ENCODE measurements around the gene FAM117A. TPM values are rescaled to one million over a fixed set of nuclear protein-coding genes. Genes with fewer than 3 reads are reported as not detected.
A peak's percentile ranks its signal among the peaks of the same experiment; 100 is the strongest.

The FAM117A gene
- total and polyA plus RNA-seq, 3 donors from 2014 or later = 30.2 to 67.3 (median 38.1) TPM

DNA sequence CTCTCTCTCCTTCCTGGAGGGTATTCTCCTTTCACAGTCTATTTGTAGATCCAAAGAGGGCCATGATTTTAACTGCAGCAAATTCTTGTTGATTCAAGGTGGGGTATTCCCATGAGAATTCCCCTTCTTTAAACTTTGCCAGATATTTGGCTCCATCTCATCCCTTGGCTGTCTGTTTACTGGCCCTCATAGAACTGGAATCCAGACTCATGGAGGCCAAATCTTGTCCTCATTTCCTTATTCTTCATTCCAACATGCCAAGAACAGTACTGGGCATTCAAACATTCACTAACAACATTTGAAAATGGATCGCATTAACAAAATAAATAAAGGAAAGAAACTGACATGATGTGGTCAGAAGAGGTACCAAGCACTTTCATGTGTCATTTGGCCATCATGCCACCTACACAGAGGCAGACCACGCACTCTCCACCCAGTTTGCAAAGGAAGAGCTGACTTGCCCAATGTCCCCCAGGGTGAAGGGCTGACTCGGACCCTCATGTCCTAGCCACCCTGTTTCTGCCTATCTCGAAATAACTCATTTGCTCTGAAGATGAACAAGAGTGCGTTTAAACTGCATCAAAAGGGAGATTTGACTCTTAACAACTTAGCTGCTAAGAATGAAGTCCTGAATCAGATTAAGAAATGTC, 33.0 kb downstream of the FAM117A start:
- TF ChIP-seq, protein P1, sequence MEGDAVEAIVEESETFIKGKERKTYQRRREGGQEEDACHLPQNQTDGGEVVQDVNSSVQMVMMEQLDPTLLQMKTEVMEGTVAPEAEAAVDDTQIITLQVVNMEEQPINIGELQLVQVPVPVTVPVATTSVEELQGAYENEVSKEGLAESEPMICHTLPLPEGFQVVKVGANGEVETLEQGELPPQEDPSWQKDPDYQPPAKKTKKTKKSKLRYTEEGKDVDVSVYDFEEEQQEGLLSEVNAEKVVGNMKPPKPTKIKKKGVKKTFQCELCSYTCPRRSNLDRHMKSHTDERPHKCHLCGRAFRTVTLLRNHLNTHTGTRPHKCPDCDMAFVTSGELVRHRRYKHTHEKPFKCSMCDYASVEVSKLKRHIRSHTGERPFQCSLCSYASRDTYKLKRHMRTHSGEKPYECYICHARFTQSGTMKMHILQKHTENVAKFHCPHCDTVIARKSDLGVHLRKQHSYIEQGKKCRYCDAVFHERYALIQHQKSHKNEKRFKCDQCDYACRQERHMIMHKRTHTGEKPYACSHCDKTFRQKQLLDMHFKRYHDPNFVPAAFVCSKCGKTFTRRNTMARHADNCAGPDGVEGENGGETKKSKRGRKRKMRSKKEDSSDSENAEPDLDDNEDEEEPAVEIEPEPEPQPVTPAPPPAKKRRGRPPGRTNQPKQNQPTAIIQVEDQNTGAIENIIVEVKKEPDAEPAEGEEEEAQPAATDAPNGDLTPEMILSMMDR (IDR thresholded peaks at IDR 0.05) = no peak
- TF ChIP-seq POLR2A (IDR thresholded peaks at IDR 0.05) = no peak
- no peak overlapping the region for H3K4me3 ChIP-seq
- no peaks in the 10 kb centered on the region for H3K9me3 ChIP-seq
- no peak overlapping the region for H3K27ac ChIP-seq
- no peak for DNase-seq
- H3K4me1 ChIP-seq = peaks cover 30% of the 10 kb centered on the region
- H3K27me3 ChIP-seq = no peaks in the 10 kb centered on the region
- 64 to 66% methylated on average over 5 of the region's 5 CpGs for WGBS, 2 donors
- no peaks in the 10 kb centered on the region for H3K36me3 ChIP-seq (ENCODE audit: low read depth, missing control alignments)
- intact Hi-C loops (cut with DNase I; ENCODE audit: low total_unique reads) = no loop called here

DNA sequence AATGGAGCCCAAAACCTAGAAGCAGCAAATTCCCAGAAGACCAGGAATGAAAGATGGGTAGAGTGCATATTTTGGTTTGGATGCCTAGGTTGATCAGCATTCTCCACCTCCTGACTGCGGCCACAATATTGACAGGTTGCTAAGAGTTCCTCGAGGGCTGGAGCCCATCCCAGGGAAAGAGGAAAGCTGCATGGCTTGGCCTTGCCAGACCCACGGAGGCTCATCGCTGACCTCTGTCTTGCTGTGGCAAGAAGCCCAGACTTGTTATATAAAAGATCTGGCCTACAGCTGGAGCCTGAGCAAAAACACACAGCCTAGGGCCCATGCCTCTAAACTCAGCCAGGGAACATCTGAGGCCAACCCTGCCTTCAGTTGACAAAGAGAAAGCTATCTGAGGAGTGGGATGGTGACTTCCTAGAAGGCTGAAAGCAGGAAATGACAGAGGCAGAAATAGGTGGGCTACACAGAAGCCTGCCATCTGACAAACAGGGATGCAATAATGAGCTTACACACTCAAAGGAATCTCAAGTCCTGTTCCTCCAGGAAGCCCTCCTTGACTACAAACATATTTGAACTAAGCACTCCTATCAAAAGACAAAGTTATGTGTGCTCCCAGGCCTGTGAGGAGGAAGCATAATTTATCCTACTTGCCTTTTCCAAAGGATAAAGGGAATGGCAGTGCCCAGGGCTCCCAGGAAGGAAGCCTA, 33.7 kb downstream of the FAM117A start:
- TF ChIP-seq, protein P1 (IDR thresholded peaks at IDR 0.05) = no peak
- no peak for TF ChIP-seq POLR2A (IDR thresholded peaks at IDR 0.05)
- peaks cover 30% of the 10 kb centered on the region for H3K4me1 ChIP-seq
- no peaks in the 10 kb centered on the region for H3K27me3 ChIP-seq
- no peaks in the 10 kb centered on the region for H3K9me3 ChIP-seq
- no peak overlapping the region for H3K4me3 ChIP-seq
- DNase-seq = peak; percentile 76
- 23 to 55% methylated on average over 2 to 4 of the region's 4 CpGs for WGBS, 2 donors
- H3K27ac ChIP-seq = no peak overlapping the region
- intact Hi-C loops (cut with DNase I; ENCODE audit: low total_unique reads) = no loop called here
- H3K36me3 ChIP-seq (ENCODE audit: low read depth, missing control alignments) = no peaks in the 10 kb centered on the region

DNA sequence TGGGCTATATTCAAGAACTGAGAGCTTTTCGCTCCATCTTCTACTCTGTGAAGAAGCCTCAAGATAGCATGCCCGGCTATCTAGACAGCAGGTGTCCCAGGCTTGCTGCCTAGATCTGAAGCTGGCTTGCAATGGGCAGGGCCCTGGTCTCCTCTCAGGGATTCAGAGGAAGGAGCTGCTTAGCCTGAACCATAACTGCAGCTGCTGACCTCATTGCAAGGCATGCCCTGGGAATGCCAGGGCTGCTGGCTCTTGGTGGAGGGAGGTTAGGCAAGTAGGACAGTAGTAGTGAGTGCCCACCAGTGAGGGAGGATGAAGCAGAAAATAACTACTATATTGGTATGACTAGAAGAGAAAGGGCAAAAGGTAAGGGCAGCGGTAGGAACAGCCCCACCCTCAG, 34.9 kb downstream of the FAM117A start:
- Histone ChIP-seq H3K9me3 (no peaks in the 10 kb centered on the region), H3K36me3 (ENCODE audit: low read depth, missing control alignments) (no peaks in the 10 kb centered on the region), H3K4me1 (peaks cover 34% of the 10 kb centered on the region), H3K27me3 (no peaks in the 10 kb centered on the region), H3K27ac (no peak overlapping the region), H3K4me3 (no peak overlapping the region)
- DNase-seq = no peak
- WGBS, 2 donors = 85 to 95% methylated on average over 3 of the region's 3 CpGs
- TF ChIP-seq, protein P1 (IDR thresholded peaks at IDR 0.05) = no peak
- no peak for TF ChIP-seq POLR2A (IDR thresholded peaks at IDR 0.05)
- intact Hi-C loops (cut with DNase I; ENCODE audit: low total_unique reads) = no loop called here

DNA sequence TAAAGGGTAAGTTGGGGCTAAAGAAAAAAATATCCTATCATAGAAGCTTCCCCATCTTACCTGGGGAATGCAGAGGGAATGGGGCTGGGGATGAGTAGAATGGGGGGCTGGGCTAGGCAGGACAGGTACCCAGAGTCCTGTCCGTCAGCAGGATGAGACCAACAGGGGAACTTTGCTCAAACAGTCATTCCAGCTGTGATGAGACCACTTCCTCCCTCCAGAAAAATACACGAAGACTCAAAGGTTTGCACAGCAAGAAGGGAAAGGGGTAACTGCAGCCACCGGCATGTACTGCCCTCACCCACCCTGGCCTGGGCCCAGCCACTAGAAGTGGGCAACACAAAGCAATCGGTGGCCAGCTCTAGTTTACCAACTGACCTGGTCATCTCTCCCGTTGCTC, 35.5 kb downstream of the FAM117A start:
- H3K36me3 ChIP-seq (ENCODE audit: low read depth, missing control alignments) = no peaks in the 10 kb centered on the region
- no peaks in the 10 kb centered on the region for H3K27me3 ChIP-seq
- H3K27ac ChIP-seq = no peak overlapping the region
- WGBS, 2 donors = 80 to 91% methylated on average over 5 of the region's 5 CpGs
- intact Hi-C loops (cut with DNase I; ENCODE audit: low total_unique reads) = no loop called here
- H3K4me1 ChIP-seq = peaks cover 40% of the 10 kb centered on the region
- H3K9me3 ChIP-seq = no peaks in the 10 kb centered on the region
- DNase-seq = no peak
- H3K4me3 ChIP-seq = no peak overlapping the region
- no peak for TF ChIP-seq POLR2A (IDR thresholded peaks at IDR 0.05)
- TF ChIP-seq, protein P1 (IDR thresholded peaks at IDR 0.05) = no peak
